Activated T-cell treated with anti-CD3 and anti-CD28 coated beads, Interleukin-2, amount 50 U/mL, for 72 hours (primary cell): ENCODE measurements around the gene ADK. TPM values are rescaled to one million over a fixed set of nuclear protein-coding genes. Genes with fewer than 3 reads are reported as not detected.
"Not testable (repeated sequence)": the region's sequence is repeated elsewhere in the genome, so short reads cannot be mapped to it uniquely, and the experiment has no call there.

Experiments used
- ATAC-seq, 2 donors: fragments of 150-1000 bp; cut with Tn5 transposase; replicated peaks in 1 of 2; 2 replicates each; pipeline ENCODE4 v1.10.0; 2021; ENCODE audit warnings: moderate library complexity in 2 of 2, mild to moderate bottlenecking in 1 of 2
- DNase-seq, 2 donors: peaks; one replicate each; pipeline ENCODE4 v3.0.0; 2021 to 2022; ENCODE audit warnings: mixed read lengths in 1 of 2
- H3K27ac Mint-ChIP-seq: one replicate; pipeline ENCODE4 v1.8.0; 2022; ENCODE audit warnings: mild to moderate bottlenecking, moderate library complexity, mixed read lengths
- H3K27me3 Mint-ChIP-seq: one replicate; pipeline ENCODE4 v1.8.0; 2022; ENCODE audit warnings: low read depth, mixed read lengths
- H3K36me3 Mint-ChIP-seq, 2 donors: one replicate each; pipeline ENCODE4 v1.8.0; 2022; ENCODE audit warnings: mixed read lengths in 2 of 2, mild to moderate bottlenecking in 1 of 2; ENCODE audit not compliant: insufficient read depth in 2 of 2
- H3K4me1 Mint-ChIP-seq: one replicate; pipeline ENCODE4 v1.8.0; 2022; ENCODE audit warnings: low read depth, mixed read lengths
- H3K4me3 Mint-ChIP-seq, 2 donors: one replicate each; pipeline ENCODE4 v1.8.0; 2022; ENCODE audit warnings: mild to moderate bottlenecking in 2 of 2, mixed read lengths in 2 of 2, moderate library complexity in 2 of 2
- H3K9me3 Mint-ChIP-seq, 2 donors: one replicate each; pipeline ENCODE4 v1.8.0; 2022; ENCODE audit warnings: mixed read lengths in 2 of 2
- total RNA-seq, 2 donors: library from RNA; stranded (reverse); gene quantifications; one replicate each; pipeline ENCODE4 v1.2.3, GENCODE V29; 2022

The ADK gene
- total RNA-seq, 2 donors from 2014 or later: 56.2 to 60.0 TPM

DNA sequence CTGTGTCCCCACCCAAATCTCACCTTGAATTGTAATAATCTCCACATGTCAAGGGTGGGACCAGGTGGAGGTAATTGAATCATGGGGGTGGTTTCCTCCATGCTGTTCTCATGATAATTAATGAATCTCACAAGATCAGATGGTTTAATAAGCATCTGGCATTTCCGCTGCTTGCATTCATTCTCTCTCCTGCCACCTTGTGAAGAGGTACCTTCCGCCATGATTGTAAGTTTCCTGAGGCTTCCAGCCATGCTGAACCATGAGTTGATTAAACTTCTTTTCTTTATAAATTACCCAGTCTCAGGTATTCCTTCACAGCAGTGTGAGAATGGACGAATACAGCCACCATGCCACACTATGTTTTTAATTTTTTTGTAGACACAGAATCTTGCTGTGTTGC is 345.3 kb downstream of the ADK start:
- peaks cover 13 to 22% of the 10 kb centered on the region in 2 donors for H3K36me3 Mint-ChIP-seq
- H3K4me3 Mint-ChIP-seq, DNase-seq, ATAC-seq, H3K27ac Mint-ChIP-seq, H3K9me3 Mint-ChIP-seq, H3K27me3 Mint-ChIP-seq: not testable (repeated sequence)
- H3K4me1 Mint-ChIP-seq: peaks cover 19% of the 10 kb centered on the region

GRCh38 chr10:74498664-74499063 is 347.6 kb downstream of the ADK start:
- not testable (repeated sequence) for ATAC-seq, H3K27me3 Mint-ChIP-seq, H3K4me3 Mint-ChIP-seq, H3K27ac Mint-ChIP-seq, DNase-seq, H3K9me3 Mint-ChIP-seq
- H3K4me1 Mint-ChIP-seq: peaks cover 43% of the 10 kb centered on the region
- H3K36me3 Mint-ChIP-seq: peaks cover 15 to 26% of the 10 kb centered on the region in 2 donors

DNA sequence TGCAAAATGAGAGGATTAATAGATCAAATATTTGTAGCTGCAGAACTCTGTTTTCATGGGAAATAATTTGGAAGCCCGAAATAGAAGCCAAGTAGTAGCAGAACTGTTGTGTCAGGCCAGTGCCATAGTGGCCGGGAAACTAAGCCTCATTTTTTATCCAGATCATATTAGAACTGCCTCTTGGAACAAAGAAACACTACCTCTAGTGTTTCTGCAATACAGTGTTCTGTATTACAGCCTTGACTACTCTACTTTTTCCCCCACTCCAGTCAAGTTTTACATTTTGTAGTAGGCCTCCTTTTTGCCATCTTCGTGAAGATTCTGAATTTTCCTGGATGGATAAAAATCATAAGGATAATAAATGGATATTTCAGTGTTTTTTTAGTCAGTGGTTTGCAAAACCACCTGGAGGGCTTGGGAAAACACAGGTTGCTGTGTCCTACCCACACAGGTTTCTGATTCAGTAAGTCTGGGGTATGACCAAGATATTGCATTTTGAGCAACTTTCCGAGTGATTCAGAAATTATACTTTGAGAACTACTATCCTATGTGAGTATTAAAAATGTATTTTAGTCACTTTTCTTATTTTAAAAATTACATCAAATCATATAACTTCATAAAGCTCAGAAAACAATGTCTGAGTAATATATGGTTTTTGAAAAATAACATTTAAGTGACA is 349.1 kb downstream of the ADK start:
- H3K36me3 Mint-ChIP-seq: peaks cover 21 to 34% of the 10 kb centered on the region in 2 donors
- peaks cover 6 to 11% of the 10 kb centered on the region in 2 donors for H3K9me3 Mint-ChIP-seq
- ATAC-seq (peak; percentile 94 to 95), DNase-seq (peak; percentile 31 to 32)
- H3K4me3 Mint-ChIP-seq: peak overlapping the region; percentile 30 to 65
- H3K27me3 Mint-ChIP-seq: no peaks in the 10 kb centered on the region
- H3K27ac Mint-ChIP-seq: peak overlapping the region; percentile 54
- peaks cover 55% of the 10 kb centered on the region for H3K4me1 Mint-ChIP-seq

DNA sequence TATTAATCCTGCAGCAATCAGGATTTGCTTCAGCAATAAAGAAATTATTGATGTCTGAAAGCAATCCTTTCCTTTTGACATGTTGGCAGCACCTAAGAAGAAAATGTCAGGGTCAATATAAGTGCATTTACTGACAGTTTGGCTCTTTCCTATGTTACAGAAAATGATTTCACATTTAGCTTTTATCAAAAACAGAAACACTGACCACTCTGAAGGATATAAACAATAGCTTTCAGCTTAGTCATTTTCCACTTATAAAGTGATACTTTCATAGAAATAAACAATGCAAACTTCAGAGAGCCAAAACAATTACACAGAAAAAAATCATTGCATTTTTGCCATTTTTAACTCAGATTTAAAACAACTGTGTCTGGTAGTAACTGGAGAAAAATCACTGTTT is 349.8 kb downstream of the ADK start:
- peaks cover 8% of the 10 kb centered on the region in 2 donors for H3K9me3 Mint-ChIP-seq
- DNase-seq (no peak), ATAC-seq (no peak)
- no peaks in the 10 kb centered on the region for H3K27me3 Mint-ChIP-seq
- peak overlapping the region; percentile 30 to 65 for H3K4me3 Mint-ChIP-seq
- H3K4me1 Mint-ChIP-seq: peaks cover 57% of the 10 kb centered on the region
- peaks cover 20 to 40% of the 10 kb centered on the region in 2 donors for H3K36me3 Mint-ChIP-seq
- no peak overlapping the region for H3K27ac Mint-ChIP-seq

DNA sequence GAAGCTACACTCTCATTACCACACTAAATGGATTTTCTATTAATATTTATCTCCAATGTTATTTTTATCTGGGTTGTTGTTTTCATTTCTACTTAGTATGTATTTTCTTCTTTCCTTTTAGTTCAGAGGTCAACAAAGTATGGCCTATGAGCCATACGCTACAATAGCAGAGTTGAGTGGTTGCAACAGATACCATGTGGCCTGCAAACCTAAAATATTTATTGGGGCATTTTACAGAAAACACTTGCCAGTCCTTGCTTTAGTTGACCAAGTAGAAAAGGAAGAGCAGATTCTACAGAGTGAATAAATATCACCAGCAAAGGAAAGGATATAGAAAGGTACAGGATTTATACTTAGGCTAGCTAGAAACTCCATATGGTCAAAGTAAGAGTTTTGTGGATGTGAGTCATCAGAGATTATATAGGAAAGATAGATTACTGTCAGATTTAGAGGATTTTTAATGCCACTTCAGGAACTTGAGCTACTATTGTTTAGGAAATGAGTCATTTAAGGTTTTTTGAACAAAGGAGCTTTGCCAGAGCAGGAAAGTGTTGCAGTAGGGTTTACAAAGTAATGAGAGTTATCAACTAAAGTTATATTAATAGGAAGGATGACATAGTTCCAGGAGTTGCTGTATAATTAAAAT is 352.1 kb downstream of the ADK start:
- Mint-ChIP-seq H3K9me3 (peaks cover 4 to 5% of the 10 kb centered on the region in 2 donors), H3K36me3 (peaks cover 18 to 34% of the 10 kb centered on the region in 2 donors), H3K4me1 (peaks cover 57% of the 10 kb centered on the region), H3K27me3 (no peaks in the 10 kb centered on the region), H3K4me3 (peak overlapping the region; percentile 35 to 43), H3K27ac (peak overlapping the region; percentile 69)
- ATAC-seq: peak; percentile 45 to 48
- no peak for DNase-seq

GRCh38 chr10:74507951-74508350 is 356.9 kb downstream of the ADK start:
- no peak overlapping the region for H3K4me3 Mint-ChIP-seq
- ATAC-seq (no peak), DNase-seq (no peak)
- H3K36me3 Mint-ChIP-seq: peaks cover 26 to 42% of the 10 kb centered on the region in 2 donors
- peaks cover 7 to 17% of the 10 kb centered on the region in 2 donors for H3K9me3 Mint-ChIP-seq
- H3K4me1 Mint-ChIP-seq: peaks cover 21% of the 10 kb centered on the region
- H3K27ac Mint-ChIP-seq: no peak overlapping the region
- no peaks in the 10 kb centered on the region for H3K27me3 Mint-ChIP-seq

DNA sequence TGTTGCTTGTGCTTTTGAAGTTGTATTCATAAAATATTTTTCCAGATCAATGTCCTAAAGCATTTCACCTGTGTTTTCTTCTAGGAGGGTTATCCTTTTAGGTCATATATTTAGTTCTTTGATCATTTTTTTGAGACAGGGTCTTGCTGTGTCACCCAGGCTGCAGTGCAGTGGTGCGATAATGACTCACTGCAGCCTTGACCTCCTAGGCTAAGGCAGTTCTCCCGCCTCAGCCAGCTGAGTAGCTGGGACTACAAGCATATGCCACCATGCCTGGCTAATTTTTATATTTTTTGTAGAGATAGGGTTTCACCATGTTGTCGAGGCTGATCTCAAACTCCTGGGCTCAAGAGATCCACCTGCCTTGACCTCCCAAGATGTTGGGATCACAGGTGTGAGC is 359.6 kb downstream of the ADK start:
- Mint-ChIP-seq H3K27ac (no peak overlapping the region), H3K4me3 (no peak overlapping the region), H3K4me1 (no peaks in the 10 kb centered on the region), H3K36me3 (peaks cover 28 to 47% of the 10 kb centered on the region in 2 donors), H3K27me3 (no peaks in the 10 kb centered on the region), H3K9me3 (peaks cover 13 to 14% of the 10 kb centered on the region in 2 donors)
- ATAC-seq (no peak), DNase-seq (no peak)

DNA sequence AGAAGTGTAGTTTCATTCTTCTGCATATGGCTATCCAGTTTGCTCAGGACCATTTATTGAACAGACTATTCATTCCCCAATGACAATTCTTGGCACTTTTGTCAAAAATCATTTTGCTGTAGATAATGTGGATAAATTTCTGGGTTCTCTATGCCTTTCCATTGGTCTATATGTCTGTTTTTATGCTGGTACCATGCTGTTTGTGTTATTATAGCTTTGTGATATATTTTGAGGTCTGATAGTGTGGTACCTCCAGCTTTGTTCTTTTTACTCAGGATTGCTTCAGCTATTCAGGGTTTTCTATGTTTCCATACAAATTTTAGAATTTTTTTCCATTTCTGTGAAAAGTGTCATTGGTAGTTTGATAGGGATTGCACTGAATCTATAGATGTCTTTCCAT is 360.0 kb downstream of the ADK start:
- Mint-ChIP-seq H3K4me1 (no peaks in the 10 kb centered on the region), H3K27ac (no peak overlapping the region), H3K36me3 (peaks cover 30 to 44% of the 10 kb centered on the region in 2 donors), H3K9me3 (peaks cover 13 to 15% of the 10 kb centered on the region in 2 donors), H3K27me3 (no peaks in the 10 kb centered on the region), H3K4me3 (no peak overlapping the region)
- ATAC-seq (no peak), DNase-seq (no peak)

DNA sequence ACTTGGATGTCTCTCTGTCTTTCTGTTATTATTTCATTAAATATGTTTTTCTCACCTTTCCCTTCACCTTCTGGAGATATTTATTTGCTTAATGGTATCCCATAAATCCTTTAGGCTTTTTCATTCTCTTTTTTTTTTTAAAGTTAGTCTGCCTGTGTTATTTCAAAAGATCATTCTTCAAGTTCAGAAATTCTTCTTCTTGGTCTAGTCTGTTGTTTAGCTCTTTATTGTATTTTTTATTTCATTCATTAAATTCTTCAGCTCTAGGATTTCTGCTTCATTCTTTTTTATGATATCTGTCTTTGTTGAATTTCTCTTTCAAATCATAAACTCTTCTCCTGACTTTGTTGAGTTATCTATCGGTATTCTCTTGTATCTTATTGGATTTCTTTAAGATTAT is 363.3 kb downstream of the ADK start:
- Mint-ChIP-seq H3K27ac (no peak overlapping the region), H3K36me3 (peaks cover 31 to 43% of the 10 kb centered on the region in 2 donors), H3K4me3 (no peak overlapping the region), H3K9me3 (peaks cover 13 to 17% of the 10 kb centered on the region in 2 donors), H3K4me1 (no peaks in the 10 kb centered on the region), H3K27me3 (no peaks in the 10 kb centered on the region)
- DNase-seq: no peak
- ATAC-seq: no peak

- ATAC-seq: no peak
- Mint-ChIP-seq H3K27me3 (no peaks in the 10 kb centered on the region), H3K9me3 (peaks cover 5 to 10% of the 10 kb centered on the region in 2 donors), H3K36me3 (peaks cover 16 to 25% of the 10 kb centered on the region in 2 donors), H3K27ac (no peak overlapping the region), H3K4me1 (no peaks in the 10 kb centered on the region), H3K4me3 (no peak overlapping the region)
- no peak for DNase-seq
Measured at GRCh38 chr10:74518061-74518460, 367.0 kb downstream of the ADK start.

- Mint-ChIP-seq H3K4me1 (no peaks in the 10 kb centered on the region), H3K27me3 (no peaks in the 10 kb centered on the region), H3K9me3 (no peaks in the 10 kb centered on the region), H3K36me3 (peaks cover 0 to 6% of the 10 kb centered on the region in 2 donors), H3K27ac (no peak overlapping the region), H3K4me3 (no peak overlapping the region)
- ATAC-seq (no peak), DNase-seq (no peak)
Measured at GRCh38 chr10:74521526-74521925, 370.5 kb downstream of the ADK start.

DNA sequence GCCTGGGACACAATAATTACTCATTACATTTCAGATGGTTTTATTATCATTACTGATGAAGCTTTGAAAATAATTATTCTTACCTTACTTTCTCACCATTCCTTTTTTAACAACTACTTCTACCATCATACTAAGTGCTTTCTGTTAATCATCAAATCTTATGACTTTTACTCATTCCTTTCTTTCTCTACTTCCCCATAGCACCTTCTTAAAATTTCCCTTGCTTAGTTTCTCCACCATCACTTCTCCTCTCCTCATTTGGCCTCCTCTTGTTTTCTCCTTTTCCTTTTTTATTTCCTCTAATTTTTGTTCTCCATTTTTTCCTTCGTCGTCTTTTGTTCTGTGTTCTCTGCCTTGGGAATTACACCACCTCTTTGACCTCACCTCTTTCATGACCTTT is 372.2 kb downstream of the ADK start:
- H3K9me3 Mint-ChIP-seq: no peaks in the 10 kb centered on the region
- H3K4me3 Mint-ChIP-seq: no peak overlapping the region
- H3K27ac Mint-ChIP-seq: no peak overlapping the region
- no peaks in the 10 kb centered on the region for H3K27me3 Mint-ChIP-seq
- H3K4me1 Mint-ChIP-seq: no peaks in the 10 kb centered on the region
- no peak for DNase-seq
- H3K36me3 Mint-ChIP-seq: peaks cover 0 to 15% of the 10 kb centered on the region in 2 donors
- no peak for ATAC-seq

DNA sequence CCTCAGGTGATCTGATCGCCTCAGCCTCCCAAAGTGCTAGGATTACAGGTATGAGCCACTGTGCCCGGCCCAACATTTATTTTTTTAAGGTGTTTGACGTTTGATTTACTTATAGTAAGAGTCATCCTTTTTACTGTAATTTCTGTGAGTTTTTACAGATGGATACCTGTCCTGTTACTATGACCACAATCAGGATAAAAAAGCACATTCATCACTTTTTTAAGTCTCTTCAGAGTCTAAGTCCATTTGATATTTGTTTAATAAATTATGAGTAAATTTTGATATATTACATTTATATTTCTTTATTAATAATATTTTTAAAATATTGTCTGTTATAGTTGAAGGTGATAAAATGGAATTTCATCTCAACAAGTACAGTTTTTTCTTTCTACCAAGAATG is 374.9 kb downstream of the ADK start:
- no peaks in the 10 kb centered on the region for H3K4me1 Mint-ChIP-seq
- no peaks in the 10 kb centered on the region for H3K27me3 Mint-ChIP-seq
- ATAC-seq: no peak
- H3K9me3 Mint-ChIP-seq: no peaks in the 10 kb centered on the region
- no peak overlapping the region for H3K27ac Mint-ChIP-seq
- H3K36me3 Mint-ChIP-seq: peaks cover 0 to 22% of the 10 kb centered on the region in 2 donors
- no peak for DNase-seq
- no peak overlapping the region for H3K4me3 Mint-ChIP-seq
